Neural crest cell (in vitro differentiated cells): ENCODE measurements around the gene EMC6. TPM values are rescaled to one million over a fixed set of nuclear protein-coding genes. Genes with fewer than 3 reads are reported as not detected.
A peak's percentile ranks its signal among the peaks of the same experiment; 100 is the strongest.

Experiments
- DNase-seq: peaks from one replicate; pipeline ENCODE4 v3.0.0; 2021; ENCODE audit warnings: low read depth, mixed read lengths, low spot score
- H3K27ac Mint-ChIP-seq: one replicate; pipeline ENCODE4 v1.8.0; 2021; ENCODE audit warnings: mild to moderate bottlenecking, mixed read lengths; ENCODE audit not compliant: unreplicated experiment
- H3K27me3 Mint-ChIP-seq: 2 replicates; pipeline ENCODE4 v1.8.0; 2021; ENCODE audit warnings: low read depth, mild to moderate bottlenecking, mixed read lengths
- H3K36me3 Mint-ChIP-seq: 2 replicates; pipeline ENCODE4 v1.8.0; 2021; ENCODE audit warnings: low read depth, mild to moderate bottlenecking, mixed read lengths
- H3K4me1 Mint-ChIP-seq: 2 replicates; pipeline ENCODE4 v1.8.0; 2021; ENCODE audit warnings: mixed read lengths
- H3K4me3 Mint-ChIP-seq: one replicate; pipeline ENCODE4 v1.8.0; 2021; ENCODE audit warnings: mild to moderate bottlenecking, mixed read lengths
- H3K9me3 Mint-ChIP-seq: 2 replicates; pipeline ENCODE4 v1.8.0; 2021; ENCODE audit warnings: mixed read lengths
- CTCF ChIP-seq: fragments of 200-600 bp; sonication (generic); conservative IDR thresholded peaks from 2 replicates; pipeline ENCODE4 v1.5.0; 2021; ENCODE audit warnings: antibody characterized with exemption, mild to moderate bottlenecking
- long read RNA-seq: library from polyadenylated mRNA; unstranded; transcript quantifications from one replicate; pipeline ENCODE4 v2.0.0, GENCODE V29; 2020
- total RNA-seq: library from RNA; stranded (reverse); gene quantifications from 2 replicates; pipeline ENCODE4 v1.2.1, GENCODE V29; 2021

The EMC6 gene
- 53.4 and 54.5 TPM in 2 replicates for total RNA-seq
- long read RNA-seq, transcript EMC6-201 (2 exons, 653 nt): major isoform, 20 of 26 reads
- long read RNA-seq, partial matches to known transcripts: 0 of 26 reads
- long read RNA-seq, other reads (novel, unspliced or antisense): 4 of 26 reads

- DNase-seq: peak; percentile 100
- Mint-ChIP-seq H3K4me1 (peaks cover 29% of the 10 kb centered on the region), H3K27me3 (no peaks in the 10 kb centered on the region)
These were observed at the start of gene EMC6, which contains the start of gene TAX1BP3 for GRCh38 chr17:3668279-3669084. Gene EMC6, plus strand, starts transcription at chr17:3668812. Its CDS starts 335 bp downstream, at chr17:3669147. Gene TAX1BP3, minus strand, starts transcription at chr17:3668578. Its CDS starts 52 bp downstream, at chr17:3668526.

GRCh38 chr17:3621146-3621720, 47.4 kb upstream of the EMC6 start:
- no peak overlapping the region for H3K27ac Mint-ChIP-seq
- no peaks in the 10 kb centered on the region for H3K9me3 Mint-ChIP-seq
- no peak for TF ChIP-seq CTCF
- no peaks in the 10 kb centered on the region for H3K4me1 Mint-ChIP-seq
- no peak overlapping the region for H3K4me3 Mint-ChIP-seq
- no peaks in the 10 kb centered on the region for H3K27me3 Mint-ChIP-seq
- no peak for DNase-seq
- peaks cover 34% of the 10 kb centered on the region for H3K36me3 Mint-ChIP-seq

More at GRCh38 chr17:3668279-3669084, at the start of gene EMC6, which contains the start of gene TAX1BP3:
- Mint-ChIP-seq H3K27ac (peak within 1 kb of the TSS; percentile 96), H3K4me3 (peak within 1 kb of the TSS; percentile 95), H3K36me3 (no peaks in the 10 kb centered on the region), H3K9me3 (no peaks in the 10 kb centered on the region)
- TF ChIP-seq CTCF: no peak

GRCh38 chr17:3622977-3623594, 45.5 kb upstream of the EMC6 start:
- Mint-ChIP-seq H3K9me3 (no peaks in the 10 kb centered on the region), H3K27ac (no peak overlapping the region)

GRCh38 chr17:3626831-3627768, 41.5 kb upstream of the EMC6 start:
- TF ChIP-seq CTCF: no peak
- H3K4me1 Mint-ChIP-seq: no peaks in the 10 kb centered on the region
- DNase-seq: no peak
- no peaks in the 10 kb centered on the region for H3K9me3 Mint-ChIP-seq
- H3K4me3 Mint-ChIP-seq: no peak overlapping the region
- peaks cover 19% of the 10 kb centered on the region for H3K36me3 Mint-ChIP-seq
- peak overlapping the region; percentile 7 for H3K27ac Mint-ChIP-seq
- H3K27me3 Mint-ChIP-seq: no peaks in the 10 kb centered on the region

More at GRCh38 chr17:3622977-3623594, 45.5 kb upstream of the EMC6 start:
- no peak for TF ChIP-seq CTCF
- Mint-ChIP-seq H3K4me1 (no peaks in the 10 kb centered on the region), H3K4me3 (no peak overlapping the region), H3K27me3 (no peaks in the 10 kb centered on the region), H3K36me3 (peaks cover 28% of the 10 kb centered on the region)
- no peak for DNase-seq
